ENCODE results near the gene FOXJ2.
"Not testable (repeated sequence)": the region's sequence is repeated elsewhere in the genome, so short reads cannot be mapped to it uniquely, and the experiment has no call there.

- not testable (repeated sequence) for TF ChIP-seq CTCF, POLR2A (IDR thresholded peaks at IDR 0.05)
Measured at GRCh38 chr12:8084351-8084750, 51.8 kb downstream of the FOXJ2 start.
